Right lung (tissue), 5 donors: ENCODE measurements around the gene HES7. TPM values are rescaled to one million over a fixed set of nuclear protein-coding genes. Genes with fewer than 3 reads are reported as not detected.

ENCODE experiments used
- DNase-seq, 2 donors: peaks; one replicate each; pipeline ENCODE4 v3.0.0-alpha.2; 2013
- polyA plus RNA-seq, 5 donors: library from polyadenylated mRNA; unstranded; fragments of 120-200 nt; gene quantifications; one replicate each; pipeline versions ENCODE4 v1.2.1 to v1.2.3, GENCODE V29; 2013; ENCODE audit warnings: inconsistent platforms in 1 of 5, low replicate concordance in 1 of 5; ENCODE audit not compliant: insufficient read length in 5 of 5, insufficient read depth in 1 of 5

HES7 gene
- polyA plus RNA-seq, 5 donors: 0.22 TPM; not detected in 4

DNA sequence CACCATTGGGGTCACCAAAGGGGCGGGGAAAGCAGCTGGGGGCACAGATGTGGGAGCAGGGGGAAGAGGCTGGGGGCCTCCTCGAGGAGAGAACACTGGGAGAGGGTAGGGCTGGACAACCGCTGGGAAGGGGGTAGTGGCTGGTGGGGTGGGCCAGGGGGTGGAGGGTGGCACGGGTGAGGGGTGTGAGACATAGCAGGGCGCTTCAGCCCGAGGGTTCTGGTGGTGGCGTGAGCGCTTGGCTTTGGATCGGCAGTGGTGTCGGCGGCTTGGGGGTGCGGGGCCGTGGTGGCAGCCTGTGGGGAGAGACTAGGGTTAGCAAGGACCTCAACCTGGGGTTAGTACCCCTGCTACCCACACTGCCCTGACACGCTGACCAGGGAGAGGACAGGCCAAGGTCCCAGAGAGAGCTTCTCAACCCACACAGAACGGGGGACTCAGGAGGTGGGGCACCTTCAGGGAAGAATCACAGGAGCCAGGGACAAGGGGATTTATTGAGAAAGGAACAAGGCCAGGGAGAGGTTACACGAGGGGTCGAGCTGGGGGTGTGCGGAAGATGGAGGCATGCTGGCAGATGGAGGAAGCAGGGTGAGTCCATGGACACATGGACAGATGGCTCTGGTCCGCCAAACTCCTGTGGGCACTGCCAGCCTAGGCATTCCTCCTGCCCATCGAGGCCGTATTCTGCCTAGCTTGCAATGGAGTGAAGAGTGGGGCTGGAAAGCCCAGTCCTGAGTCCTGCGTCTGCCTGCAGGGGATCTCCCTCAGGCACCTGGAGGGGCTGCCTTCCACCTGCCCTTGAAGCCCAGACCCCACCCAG lies 19.9 kb upstream of the HES7 start:
- no peak for DNase-seq

DNA sequence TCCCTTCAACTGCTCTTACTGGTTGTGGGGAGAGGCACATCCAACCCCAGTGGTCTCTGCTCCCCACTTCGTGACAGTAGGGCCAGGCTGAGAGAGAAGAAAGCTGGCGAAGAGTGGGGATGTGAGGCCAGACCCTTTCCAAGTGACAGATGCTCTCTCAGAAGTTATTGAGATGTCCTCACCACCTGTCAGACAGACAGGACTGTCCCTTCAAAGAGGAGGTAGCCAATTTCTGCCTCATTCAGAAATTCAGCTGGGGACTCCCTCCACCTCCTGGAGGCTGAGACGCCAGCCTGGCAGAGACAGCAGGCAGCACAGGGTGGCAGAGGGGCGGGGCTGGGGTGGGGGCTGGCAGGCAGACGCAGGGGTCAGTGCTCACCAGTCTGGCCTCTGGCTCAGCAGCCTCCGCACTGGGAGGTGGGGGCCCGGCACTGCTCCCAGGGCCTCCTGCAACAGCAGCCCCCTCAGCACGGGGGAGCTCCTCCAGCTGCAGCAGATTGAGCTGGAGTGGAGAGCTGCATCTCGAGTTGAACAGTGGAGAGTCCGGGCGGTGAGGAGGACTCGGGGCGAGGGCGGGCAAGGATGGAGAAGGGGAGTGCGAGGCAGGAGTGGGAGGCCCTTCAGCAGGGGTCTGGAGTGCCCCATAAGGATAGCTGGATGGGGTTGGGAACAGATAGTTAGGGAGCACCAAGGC lies 19.1 kb upstream of the HES7 start:
- no peak for DNase-seq

DNA sequence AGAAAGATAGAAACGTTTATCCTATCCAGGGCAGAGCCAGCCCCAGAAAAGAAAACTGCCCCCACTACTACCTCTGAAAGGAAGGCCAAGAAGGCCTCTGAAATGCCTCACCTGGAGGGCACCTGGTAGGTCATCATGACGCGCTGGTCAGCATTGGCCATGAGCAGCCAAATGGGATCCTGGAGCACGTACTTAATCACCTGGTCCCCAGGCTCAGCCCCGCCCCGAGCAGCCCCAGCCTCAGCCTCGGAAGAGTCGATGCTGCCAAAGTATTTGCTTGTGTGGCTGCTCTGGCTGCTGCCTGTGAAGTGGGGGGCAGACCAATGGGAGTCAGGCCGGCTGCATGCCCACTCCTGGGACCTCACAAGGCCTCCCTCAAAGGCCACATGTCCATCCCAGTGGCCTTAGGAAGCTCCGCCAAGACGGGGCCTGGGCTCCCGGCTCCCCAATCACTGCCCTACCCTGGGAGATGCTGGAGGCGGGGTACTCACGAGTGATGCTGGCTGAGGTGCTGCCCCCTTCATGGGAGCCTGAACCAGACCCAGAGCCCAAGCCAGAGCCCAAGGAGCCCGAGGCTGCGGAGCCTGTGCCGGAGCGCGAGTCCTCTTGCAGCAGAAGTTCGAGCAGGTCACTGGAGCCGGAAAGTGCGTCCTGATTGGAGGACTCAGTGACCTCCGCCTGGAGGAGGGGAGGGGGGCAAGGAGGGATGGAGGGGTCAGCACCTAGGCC lies 18.4 kb upstream of the HES7 start:
- DNase-seq: no peak

DNA sequence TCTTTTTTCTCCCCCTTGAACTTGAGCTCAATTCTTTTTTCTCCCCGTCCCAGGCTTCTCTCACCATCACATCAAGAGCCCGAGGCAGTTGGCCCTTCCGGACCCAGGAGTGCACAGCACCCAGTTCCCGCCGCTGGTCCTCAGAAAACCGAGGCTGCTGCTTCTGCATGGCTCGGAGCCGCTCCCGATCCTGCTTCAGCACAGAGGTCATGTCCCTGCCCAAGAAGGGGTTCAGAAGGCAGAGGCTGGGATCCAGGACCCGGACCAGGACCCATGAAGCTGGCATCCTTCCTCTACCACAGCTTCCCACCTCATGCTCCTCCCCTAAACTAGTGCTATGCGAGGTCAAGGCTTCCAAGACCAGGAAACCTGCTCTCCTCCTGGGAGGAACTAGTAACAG lies 17.8 kb upstream of the HES7 start:
- no peak for DNase-seq

DNA sequence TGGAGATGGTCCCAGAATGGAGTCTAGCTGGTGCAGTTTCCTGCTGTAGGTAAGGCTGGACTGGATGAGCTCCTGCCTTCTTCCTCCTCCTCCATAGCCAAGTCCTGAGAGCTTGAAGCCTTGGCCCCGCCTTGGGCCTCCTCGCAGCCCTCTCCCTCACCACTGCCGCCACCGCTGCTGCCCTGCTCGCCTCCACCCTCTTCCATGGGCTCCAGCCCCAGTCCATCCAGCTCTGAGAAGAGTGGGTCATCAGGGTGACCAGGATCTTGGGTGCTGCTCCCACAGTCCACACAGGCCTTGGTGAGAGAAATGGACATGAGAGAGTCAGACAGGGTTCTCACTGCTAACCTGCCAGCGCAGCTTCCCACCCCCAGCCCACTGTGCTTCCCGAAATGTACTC lies 17.1 kb upstream of the HES7 start:
- DNase-seq: no peak

DNA sequence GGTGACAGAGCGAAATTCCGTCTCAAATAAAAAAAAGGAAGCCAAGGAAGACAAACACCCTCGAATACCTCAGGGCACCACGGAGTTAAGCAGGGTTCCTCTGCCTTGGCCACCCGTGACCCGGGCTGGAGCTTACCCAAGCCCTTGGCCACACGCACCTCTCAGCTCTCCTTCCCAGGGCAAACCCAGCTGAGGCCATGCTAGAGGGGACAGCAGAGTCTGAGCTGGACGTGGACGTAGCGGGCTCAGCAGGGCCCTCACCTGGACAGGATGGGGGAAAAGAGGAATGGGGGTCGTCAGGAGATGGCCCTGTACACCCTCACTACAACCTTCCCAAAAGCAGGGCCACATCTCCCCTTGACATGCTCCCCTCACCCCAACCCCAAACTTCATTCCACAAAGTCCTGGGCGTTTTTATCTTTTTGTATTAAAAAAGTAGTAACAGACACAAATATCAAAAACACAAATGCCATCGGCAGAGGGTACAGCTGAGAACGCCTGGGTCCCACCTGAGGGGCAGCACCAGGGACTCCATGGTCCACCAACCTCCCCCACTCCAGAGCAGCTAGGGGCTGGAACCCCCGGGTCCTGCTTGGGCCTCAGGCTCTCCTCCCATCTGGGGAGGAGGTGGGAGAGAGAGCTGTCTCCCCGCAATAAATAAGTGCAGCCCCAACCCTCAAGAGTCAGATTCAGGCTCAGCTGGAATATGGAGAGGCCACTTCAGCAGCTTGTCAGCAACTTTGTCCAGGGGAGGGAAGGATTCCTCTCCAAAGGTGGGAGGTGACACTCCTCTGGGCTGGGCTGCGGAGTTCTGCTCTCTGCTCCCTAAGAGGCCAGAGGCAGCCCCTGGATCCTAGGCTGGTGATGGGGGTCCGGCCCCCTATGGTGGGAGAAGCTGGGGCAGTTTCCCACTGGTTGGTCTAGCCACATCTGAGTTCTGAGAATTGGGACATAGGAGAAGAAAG lies 16.4 kb upstream of the HES7 start:
- DNase-seq: no peak

DNA sequence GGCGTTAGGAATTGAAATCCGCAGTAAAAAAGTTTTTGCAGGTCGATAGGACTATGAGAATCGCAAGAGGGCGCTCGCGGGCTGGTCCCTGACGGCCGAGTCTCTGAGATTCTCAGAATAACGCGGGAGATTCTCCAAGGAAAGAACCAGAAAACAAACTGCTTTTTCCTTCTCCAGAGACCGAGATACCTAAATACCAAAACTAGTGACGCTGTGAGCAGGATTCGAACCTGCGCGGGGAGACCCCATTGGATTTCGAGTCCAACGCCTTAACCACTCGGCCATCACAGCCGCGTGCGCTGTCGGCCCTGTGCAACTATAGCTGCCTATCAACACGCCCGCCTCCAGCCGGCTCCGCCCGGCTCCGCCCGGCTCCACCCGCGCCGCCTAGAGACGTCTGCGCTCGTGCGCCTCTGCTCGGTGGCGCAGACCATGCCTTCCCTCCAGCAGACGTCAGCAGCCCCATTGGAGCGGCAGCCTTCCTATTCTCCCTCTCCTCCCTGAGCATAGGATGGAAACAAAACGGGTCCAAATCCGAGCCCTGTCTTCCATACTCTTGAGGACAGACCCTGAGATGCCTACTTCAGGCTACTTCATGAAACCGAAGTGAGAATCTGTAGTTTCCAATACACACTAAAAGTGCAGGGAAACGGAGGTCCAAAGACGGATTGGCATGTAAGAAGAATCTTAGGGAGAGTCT lies 14.9 kb upstream of the HES7 start:
- peak; percentile 98 to 99 for DNase-seq

DNA sequence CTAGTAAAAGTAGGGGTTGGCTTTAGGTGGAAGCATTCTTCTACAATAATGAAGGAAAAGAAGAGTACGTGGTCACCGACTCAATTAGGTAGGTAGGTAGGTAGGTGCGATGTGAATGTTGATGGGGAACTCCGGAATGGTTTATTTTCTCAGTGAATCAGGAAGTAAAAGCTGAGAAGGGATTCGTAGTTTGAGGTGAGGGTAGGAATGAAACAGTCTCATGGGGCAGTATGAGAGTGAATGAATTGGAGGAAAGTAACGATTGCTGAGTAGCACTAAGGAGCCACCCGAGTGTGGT lies 14.4 kb upstream of the HES7 start:
- no peak for DNase-seq

DNA sequence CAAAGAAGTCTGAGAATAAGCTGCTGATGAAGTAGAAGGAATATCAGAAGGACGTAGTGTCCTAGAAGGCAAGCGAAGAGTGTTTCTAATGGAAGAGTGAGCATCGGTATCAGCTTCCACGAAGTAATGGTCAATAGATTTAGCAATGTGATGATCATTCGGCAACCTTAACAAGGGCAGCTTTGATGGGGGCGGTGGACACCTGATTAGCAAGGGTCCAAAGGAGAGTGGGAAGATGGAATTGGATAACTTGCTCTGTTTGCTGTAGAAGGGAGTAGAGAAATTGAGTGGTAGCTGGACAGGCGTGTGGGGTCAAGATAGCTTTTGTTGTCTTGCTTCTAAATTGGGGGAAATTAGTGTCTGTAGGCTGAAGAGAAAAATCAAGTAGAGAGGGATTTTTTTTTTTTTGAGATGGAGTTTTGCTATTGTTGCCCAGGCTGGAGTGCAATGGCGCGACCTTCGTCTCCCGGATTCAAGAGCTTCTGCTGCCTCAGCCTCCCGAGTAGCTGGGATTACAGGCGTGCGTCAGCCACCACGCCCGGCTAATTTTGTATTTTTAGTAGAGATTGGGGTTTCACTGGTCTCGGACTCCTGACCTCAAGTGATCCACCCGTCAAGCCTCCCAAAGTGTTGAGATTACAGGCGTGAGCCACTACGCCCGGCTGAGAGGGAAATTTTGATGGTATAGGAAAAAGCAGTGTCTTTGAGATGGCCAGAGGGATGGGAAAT lies 13.9 kb upstream of the HES7 start:
- no peak for DNase-seq

DNA sequence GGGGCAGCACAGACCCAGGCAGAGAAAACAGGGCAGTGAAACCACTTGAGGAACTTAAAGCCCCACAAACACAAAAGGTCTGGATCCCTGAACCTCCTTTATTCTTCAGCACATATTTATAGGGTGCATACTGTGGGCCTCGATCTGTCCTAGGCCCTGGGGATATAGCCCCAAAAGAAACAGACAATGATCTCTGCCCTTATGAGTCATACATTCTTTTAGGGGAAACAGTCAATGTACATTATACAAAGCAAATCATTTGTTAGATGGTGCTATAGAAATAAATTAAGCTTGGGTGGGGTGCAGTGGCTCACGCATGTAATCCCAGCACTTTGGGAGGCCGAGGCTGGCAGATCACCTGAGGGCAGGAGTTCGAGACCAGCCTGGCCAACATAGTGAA lies 10.0 kb upstream of the HES7 start:
- no peak for DNase-seq

DNA sequence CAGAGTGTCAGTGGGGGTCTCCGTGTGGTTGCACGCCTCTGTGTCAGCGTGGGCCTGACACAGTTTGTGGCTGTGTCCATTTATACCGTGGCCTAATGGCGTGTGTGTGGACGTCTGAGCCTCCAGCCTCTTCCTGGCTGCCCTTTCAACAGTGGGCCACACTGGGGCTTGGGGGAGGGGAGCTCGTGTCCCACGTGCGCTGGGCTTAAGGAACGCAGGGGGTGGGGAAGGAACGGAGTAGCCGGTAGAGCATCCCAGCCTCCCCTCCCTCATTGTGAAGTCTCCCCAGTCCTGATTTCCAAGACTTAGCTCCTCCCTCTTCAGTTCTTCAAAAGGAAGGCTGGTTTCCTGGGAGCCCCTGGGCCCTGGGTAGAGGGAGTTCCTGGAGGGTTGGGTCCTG lies 9.5 kb upstream of the HES7 start:
- DNase-seq: no peak

DNA sequence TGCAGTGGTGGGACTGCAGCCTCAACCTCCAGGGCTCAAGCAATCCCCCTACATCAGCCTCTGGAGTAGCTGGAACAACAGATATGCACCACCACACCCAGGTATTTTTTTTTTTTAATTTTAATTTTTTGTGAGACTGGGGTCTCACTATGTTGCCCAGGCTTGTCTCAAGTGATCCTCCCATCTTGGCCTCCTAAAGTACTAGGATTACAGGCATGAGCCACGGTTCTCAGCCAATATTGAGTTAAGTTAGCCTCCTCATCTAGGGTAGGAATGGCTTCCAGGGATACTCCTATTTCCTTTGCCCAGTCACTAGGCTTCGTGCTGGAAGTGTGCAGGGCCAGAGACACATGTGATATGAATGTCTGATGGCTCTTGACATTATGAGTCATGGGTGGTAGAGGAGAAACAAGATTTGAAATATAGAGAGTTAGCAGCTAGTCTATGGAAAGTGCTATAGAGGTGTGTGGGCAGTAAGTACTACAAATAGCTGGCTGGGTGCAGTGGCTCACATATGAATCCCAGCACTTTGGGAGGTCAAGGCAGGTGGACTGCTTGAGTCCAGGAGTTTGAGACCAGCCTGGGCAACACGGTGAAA lies 8.0 kb upstream of the HES7 start:
- DNase-seq: no peak

DNA sequence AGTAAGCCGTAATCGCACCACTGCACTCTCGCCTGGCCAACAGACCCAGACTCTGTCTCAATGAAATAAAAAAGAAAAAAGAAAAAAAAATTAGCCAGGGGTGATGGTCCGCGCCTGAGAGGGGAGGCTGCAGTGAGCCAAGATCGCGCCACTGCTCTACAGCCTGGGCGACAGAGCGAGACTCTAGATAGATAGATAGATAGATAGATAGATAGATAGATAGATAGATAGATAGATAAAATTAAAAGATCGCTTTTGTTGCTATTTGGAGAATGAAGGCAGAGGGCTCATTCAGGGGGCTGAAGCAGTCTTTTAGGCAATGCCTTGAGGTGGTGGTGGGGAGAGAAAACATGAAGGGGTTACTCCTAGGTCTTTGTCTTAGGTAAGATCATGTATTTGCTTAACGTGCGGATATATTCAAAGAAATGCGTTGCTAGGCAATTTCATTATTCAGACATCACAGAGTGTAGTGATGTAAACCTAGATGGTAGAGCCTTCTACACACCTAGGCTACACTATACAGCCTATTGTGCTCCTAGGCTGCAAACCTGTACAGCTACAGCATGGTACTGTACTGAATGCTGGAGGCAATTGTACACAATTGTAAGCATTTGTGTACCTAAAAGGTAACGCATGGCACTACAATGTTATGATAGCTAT lies 4.3 kb upstream of the HES7 start:
- DNase-seq: no peak

DNA sequence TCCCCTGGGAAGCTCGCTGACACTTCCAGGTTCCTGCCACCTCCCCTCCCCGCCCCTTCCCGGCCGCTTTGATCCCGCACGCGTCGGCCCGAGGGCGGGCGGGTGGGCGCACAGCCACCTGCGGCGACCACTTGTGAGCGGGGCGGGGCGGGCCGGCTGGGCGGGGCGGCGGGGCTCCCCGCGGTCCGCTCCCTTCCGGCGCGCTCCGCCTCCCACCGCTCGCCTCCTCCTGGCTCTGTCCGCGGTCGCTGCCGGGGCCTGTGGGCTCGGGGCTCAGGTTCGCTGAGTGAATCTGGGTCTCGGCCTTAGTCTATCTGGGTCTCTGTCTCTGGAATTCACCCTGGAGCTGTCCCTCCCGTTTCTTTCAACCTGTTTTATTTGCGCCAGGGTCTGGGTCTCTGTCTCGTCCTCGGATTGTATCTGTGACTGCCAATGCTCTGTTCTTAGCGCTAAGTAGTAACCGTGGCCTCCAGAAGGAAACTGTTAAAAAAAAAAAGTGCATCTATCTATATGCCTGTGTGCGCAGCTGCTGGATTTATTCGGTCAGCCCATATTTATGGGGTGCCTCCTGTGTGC lies 2.7 kb upstream of the HES7 start:
- peak in 1 of 2 donors; percentile 64 for DNase-seq

DNA sequence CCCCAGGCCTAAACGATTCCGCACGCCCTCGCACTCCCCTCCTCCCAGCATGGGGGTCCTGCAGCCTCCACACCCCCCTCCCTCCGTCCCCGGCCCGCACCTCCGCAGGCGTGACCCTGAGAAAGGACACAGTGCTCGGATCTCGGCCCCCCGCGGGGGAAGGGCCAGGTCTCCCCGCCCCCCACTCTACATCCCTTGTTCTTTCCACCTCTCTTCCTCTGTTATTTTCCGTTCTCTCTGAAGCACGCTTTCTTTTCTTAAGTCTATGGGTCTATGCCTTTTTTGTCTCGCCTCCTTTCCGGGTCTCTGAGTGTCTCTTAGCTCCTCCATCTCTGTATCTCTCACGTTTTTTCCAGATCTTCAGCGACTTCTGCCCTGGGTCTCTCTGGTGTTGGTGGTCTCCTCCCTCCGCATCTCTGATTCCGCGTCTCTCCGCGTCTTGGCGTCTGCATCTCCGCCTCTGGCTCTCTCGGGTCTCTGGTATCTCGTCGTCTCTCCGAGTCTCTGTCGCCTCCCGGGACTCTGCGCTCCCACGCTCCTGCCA lies 2.1 kb upstream of the HES7 start:
- no peak for DNase-seq

DNA sequence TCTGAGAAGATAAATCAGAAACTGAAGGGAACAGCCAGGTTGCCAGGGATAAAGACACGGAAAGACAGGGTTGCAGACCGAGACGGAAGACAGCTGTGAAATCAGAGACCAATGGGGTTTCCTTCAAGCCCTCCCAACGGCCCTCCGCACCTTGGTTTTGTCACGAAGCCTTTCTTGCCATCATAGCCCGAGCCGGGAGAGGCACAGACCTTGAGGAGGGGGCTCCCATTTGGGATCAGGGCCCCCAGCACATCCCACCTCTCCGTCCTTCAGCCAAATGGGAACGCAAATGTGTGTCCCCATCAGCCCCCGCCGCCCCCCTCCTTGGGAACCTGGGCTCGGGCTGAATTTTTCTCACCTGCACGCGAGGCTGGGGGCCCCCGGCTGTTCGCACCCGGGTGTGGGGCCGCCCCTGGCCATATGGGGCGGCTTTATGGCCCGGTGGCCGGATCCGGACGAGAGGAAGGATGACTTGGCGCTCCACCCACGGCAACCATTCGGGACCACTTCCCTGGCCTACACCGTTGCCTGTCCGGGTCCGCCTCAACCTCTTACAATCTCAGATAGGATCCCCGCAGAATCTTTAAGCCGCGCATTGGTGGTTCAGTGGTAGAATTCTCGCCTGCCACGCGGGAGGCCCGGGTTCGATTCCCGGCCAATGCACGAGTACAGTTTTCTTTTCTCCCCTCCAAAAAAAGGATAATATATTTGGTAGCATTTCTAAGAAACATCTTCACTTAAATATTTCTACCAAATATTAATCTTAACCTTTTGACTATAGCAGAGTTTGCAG lies 1.4 kb upstream of the HES7 start:
- DNase-seq: peak; percentile 75 to 86

DNA sequence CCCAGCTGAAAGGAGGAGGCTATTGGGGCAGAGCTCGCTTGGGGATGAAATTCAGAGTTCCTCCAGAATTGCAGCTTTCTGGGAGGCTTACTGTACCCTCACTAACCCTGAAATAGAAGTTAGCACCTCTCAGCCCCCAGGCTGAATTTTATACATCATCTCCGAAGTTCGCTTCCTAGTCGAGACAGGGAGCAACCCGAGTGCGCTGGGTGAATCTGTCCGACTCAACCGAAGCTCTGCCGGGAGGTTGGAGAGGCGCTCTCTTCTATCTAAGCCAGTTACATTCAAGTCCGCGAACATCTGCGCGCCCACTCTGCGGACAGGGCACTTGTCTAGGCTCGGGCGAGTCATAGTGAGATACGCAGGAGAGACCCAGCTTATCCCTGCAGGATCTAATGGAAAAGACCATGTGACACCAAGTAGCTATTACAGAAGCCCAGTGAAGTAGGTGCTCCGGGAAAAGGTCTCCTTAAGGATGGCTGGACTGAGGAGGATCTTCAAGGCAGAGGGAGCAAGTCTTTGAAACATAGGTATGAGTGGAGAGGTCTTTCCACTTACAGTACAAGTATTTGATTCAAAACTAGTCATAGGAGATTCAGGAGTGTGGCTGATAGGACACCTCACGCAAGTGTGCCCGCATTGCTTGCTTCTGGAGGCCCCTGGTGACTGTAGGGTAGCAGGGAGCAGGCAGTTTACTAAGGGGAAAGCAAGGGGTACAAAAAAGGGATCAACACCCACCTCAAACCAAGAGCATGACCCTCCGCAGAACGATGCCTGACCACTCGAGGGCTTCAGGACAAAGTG lies 646 bp upstream of the HES7 start:
- DNase-seq: no peak
